ENCODE measurements around the gene WBP2. TPM values are rescaled to one million over a fixed set of nuclear protein-coding genes. Genes with fewer than 3 reads are reported as not detected.

WBP2 gene
- total and polyA plus RNA-seq, 2 of the 13 experiments (the other 11 are each of a cell fraction or from before 2014, with no cell fraction given) = 29.2 to 29.5 TPM

GRCh38 chr17:75845058-75845711, 9.9 kb downstream of the WBP2 start (continued):
- TF ChIP-seq RFXAP (CRISPR knock-in tag; IDR thresholded peaks at IDR 0.05; ENCODE audit: borderline replicate concordance) = no peak
- peak; percentile 93 for TF ChIP-seq PITX1 (CRISPR knock-in tag; IDR thresholded peaks at IDR 0.05)
- TF ChIP-seq PREB (CRISPR knock-in tag; IDR thresholded peaks at IDR 0.05) = no peak
- TF ChIP-seq BHLHE40 (IDR thresholded peaks at IDR 0.05; ENCODE audit: low read length) = peak; percentile 76
- peak; percentile 35; the same call in 1 of the 2 replicates for TF ChIP-seq ZNF460 (CRISPR knock-in tag; IDR thresholded peaks at IDR 0.05; ENCODE audit: borderline replicate concordance)
- TF ChIP-seq FLYWCH1 (CRISPR knock-in tag; IDR thresholded peaks at IDR 0.05) = no peak
- no peak for TF ChIP-seq ZNF776 (CRISPR knock-in tag; IDR thresholded peaks at IDR 0.05)
- TF ChIP-seq ZNF331 (CRISPR knock-in tag; IDR thresholded peaks at IDR 0.05) = peak; percentile 74
- no peak for TF ChIP-seq ZNF800 (CRISPR knock-in tag; IDR thresholded peaks at IDR 0.05)
- TF ChIP-seq ZNF567 (CRISPR knock-in tag; IDR thresholded peaks at IDR 0.05; ENCODE audit: borderline replicate concordance) = no peak
- TF ChIP-seq CHCHD3 (CRISPR knock-in tag; IDR thresholded peaks at IDR 0.05) = no peak
- TF ChIP-seq MED1 (CRISPR knock-in tag; IDR thresholded peaks at IDR 0.05) = peak; percentile 57
- TF ChIP-seq SOX6 (IDR thresholded peaks at IDR 0.05) = no peak
- peak; percentile 45 for TF ChIP-seq SOX6 (CRISPR knock-in tag; IDR thresholded peaks at IDR 0.05)
- TF ChIP-seq ZNF142 (CRISPR knock-in tag; IDR thresholded peaks at IDR 0.05) = peak; percentile 74; the same call in 1 of the 2 replicates
- TF ChIP-seq KLF16 (CRISPR knock-in tag; IDR thresholded peaks at IDR 0.05) = peak in 1 of 2 experiments; percentile 33; a peak in 1 of 4 replicates
- no peak; the same call in 1 of the 2 replicates for TF ChIP-seq HOMEZ (CRISPR knock-in tag; IDR thresholded peaks at IDR 0.05; ENCODE audit: low read depth)
- TF ChIP-seq TBL1XR1 (IDR thresholded peaks at IDR 0.05; ENCODE audit: borderline replicate concordance, low read length, partially characterized antibody) = no peak
- TF ChIP-seq ZNF382 (CRISPR knock-in tag; IDR thresholded peaks at IDR 0.05; ENCODE audit: borderline replicate concordance) = no peak
- TF ChIP-seq CENPT (CRISPR knock-in tag; IDR thresholded peaks at IDR 0.05; ENCODE audit: low read depth) = no peak

Data from HepG2 (cell line).